HG03521 (cell line): ENCODE data around the gene R3HDM2.
"Not testable (repeated sequence)": the region's sequence is repeated elsewhere in the genome, so short reads cannot be mapped to it uniquely, and the experiment has no call there.

ENCODE experiments used
- ATAC-seq: cut with Tn5 transposase; IDR thresholded peaks from one replicate; pipeline ENCODE4 v1.9.1; 2021; ENCODE audit warnings: mild to moderate bottlenecking, moderate library complexity; ENCODE audit not compliant: unreplicated experiment

R3HDM2 gene

GRCh38 chr12:57384478-57384877, 46.4 kb downstream of the R3HDM2 start:
- ATAC-seq: no peak

- ATAC-seq: no peak
These were observed 49.1 kb downstream of the R3HDM2 start for GRCh38 chr12:57381693-57382220.

- ATAC-seq: no peak
These were observed 50.5 kb downstream of the R3HDM2 start for GRCh38 chr12:57380300-57380699.

DNA sequence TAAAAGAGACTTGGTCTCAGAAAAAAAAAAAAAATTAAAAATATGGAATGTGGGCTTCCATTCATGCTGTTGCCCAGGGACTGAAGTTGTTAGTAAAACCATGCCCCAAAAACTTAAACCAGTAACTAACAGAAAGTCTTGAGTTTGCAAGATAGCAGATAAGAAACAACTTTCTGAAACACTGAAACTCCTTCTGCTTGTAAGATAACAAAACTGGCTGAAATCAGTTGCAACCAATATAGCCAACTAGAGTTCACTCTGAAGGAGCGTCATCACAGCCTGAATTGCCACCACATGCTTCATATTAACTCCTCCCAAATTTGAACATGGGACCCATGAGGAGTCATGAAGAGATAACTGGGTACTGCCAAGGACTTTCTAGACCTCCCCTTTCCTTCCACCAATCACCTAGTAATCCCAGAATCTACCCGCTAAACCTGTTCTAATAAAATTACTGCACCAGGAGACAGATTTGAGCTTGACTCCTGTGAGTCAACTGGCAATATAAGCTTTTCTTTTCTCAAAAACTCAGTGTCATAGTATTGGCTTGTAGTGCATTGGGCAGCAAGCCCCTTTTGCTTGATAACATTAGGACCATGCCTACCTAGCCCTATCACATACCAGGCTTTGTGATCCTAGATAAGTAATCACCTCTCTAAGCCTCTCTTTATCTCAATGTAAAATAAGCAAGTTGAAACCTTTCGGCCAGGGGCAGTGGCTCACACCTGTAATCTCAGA, 53.6 kb downstream of the R3HDM2 start:
- no peak for ATAC-seq

- no peak for ATAC-seq
These were observed 58.6 kb downstream of the R3HDM2 start for GRCh38 chr12:57372233-57372632.

DNA sequence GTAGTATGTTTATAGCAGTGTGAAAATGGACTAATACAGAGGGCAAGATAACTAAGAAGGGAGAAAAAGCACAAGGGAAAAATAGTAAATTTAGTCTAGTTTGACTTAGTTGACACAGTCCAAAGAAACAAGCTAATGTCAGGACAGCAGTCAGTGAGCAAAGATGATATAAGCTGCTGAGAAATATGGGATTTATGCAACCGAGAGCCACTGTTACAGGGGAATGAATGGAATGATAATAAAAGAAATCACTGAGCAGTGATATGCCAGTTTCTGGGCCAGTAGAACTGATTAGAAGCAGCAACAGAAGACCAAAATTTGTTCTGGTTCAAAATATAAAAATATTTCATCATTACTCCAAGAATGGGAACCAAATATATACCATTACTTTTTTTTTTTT, 60.1 kb downstream of the R3HDM2 start:
- no peak for ATAC-seq

- no peak for ATAC-seq
These were observed 60.8 kb downstream of the R3HDM2 start for GRCh38 chr12:57370072-57370471.

DNA sequence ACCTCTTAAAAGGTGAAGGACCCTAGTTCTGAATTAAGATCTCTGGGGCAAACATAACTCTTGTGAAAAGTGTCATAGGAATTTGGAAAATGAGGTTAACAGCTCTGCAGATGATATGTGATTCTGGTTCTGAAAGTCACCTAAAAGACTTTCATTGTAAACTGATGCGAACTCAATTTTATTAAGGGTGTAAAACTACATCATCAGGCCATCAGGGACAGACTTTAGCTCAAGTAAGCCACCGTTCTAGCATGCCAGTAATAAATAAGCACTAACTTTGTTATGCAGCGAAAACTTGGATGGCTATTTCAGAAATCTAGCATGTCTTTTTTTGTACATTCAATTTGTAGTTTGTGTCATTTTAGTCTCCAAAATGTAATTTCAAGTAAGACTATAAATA, 61.6 kb downstream of the R3HDM2 start:
- ATAC-seq: no peak

GRCh38 chr12:57368349-57369095, 62.3 kb downstream of the R3HDM2 start:
- ATAC-seq: no peak

DNA sequence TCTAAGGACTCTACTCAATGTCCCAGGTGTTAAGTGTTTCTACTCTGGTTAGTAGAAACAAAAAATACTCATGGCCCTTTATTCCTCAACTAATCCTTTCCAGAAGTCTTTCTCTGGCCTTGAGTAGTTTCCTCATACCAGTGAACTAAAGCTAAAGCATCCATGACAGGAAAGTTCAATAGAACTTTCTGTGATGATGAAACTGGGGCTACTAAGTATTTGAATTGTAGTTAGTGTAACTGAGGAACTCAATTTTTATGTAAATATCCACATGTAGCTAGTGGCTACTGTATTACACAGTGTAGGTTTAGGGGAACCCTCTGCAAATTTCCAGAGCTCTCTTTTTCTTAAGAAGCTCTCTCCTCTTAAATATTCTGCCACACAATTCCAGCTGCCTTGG, 63.7 kb downstream of the R3HDM2 start:
- ATAC-seq: no peak

GRCh38 chr12:57366315-57366714, 64.5 kb downstream of the R3HDM2 start:
- no peak for ATAC-seq

DNA sequence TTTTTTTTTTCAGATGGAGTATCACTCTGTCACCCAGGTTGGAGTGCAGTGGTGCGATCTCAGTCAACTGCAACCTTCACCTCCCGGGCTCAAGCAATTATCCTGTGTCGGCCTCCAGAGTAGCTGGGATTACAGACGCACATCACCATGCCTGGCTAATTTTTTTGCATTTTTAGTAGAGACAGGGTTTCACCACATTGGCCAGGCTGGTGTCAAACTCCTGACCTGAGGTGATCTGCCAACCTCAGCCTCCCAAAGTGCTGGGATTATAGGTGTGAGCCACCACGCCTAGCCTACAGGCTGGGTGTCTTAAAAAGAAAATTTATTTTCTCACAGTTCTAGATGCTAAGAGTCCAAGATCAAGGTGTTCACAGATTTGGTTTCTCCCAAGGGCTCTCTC, 66.7 kb downstream of the R3HDM2 start:
- not testable (repeated sequence) for ATAC-seq

GRCh38 chr12:57360468-57360867, 70.4 kb downstream of the R3HDM2 start:
- ATAC-seq: no peak

- ATAC-seq: no peak
These were observed 72.2 kb downstream of the R3HDM2 start for GRCh38 chr12:57358646-57359045.

DNA sequence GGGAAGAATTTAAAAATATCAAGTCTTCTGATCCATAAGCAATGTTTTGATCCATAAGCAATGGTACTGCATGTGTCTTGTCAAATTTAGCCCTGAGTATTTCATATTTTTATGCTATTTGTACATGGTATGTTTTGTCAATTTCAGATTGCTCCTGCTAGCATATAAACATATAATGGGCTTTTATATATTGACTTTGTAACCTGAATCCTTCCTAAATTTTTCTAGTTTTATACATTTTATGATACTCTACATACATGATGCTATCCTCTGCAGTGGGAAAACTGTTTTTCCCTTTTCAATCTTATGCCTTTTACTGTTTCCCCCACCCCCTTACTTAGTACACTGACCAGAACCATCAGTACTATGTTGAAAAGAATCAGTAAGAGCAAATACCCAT, 75.1 kb downstream of the R3HDM2 start:
- no peak for ATAC-seq

DNA sequence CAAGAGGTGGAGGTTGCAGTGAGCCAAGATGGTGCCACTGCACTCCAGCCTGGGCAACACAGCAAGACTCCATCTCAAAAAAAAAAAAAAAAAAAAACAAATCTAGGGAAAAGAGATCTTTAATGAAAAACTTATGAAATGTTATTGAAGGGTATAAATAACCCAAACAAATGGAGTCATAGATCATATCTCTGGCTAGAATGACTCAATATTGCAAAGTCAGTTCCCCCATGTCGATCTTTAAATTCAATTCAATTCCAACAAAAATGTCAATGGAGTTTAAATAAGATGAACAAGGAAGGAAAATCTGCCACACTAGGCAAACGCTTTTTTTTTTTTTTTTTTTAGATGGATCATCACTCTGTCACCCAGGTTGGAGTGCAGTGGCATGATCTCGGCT, 78.7 kb downstream of the R3HDM2 start:
- ATAC-seq: no peak

DNA sequence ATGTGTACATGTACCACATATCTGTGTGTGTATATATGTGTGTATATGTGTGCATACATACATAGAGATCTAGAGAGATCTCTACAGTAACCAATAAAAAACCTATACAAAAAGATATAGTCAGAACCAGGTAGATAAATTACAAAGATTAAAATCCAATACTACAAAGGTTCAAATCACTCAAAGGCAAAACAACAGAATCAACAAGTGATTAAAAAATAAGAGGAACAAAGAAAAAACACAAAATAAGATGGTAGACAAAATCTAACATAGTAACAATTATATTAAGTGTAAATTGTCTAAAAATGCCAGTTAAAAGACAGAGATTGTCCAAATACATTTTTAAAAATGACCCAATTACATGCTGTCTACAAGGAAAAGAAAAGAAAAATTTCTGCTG, 83.6 kb downstream of the R3HDM2 start:
- ATAC-seq: no peak

DNA sequence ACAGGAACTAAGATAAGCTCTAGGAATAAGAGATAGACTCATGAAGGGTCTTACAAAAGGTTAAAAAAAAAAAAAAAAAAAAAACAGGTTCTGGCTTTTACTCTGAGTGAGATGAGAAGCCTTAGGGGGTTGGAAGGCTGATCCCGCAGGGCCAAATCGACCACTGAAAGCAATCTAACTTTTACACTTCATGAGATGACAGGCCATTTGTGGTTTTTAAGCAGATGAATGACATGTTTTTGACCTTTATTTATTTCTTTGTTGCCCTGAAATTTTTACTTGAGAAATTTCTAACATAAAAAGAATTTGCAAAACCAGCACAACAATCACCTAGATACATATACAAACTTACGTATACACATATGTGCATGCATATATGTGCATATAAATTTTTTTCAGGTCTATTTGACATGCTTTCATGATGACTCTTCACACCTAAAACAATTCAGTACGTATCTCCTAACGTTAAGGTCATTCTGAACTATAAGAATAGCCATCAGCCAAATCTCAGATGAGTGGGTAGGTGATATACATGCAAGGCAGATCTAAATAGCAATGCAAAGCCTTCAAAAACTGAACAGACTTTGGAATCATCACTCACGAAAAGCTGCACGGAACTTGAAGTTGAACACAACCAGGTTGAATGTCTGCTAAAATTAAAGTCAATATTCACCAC, 87.0 kb downstream of the R3HDM2 start:
- no peak for ATAC-seq

DNA sequence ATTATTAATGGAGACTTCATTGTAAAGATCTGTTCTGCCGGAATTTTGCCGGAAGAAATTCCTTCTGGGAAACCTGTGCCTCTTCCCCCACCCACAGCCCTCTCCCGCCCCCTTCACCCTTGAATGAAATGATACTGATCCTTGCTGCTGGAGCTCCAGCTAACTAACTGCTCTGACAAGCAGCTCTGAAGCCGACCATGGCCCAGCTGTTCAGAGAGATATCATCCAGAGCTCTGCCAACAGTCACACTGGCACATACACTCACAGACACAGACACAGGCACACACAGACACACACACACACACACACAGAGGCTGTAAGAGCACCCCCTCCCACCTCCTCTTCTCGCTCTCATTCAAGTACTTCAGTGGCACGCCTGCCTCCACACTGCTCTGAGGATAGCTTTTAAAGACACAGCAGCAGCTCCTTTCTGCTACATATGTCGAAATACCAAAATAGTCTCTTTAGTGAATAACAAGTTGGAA, 88.6 kb downstream of the R3HDM2 start:
- ATAC-seq: no peak

GRCh38 chr12:57341275-57341990, 89.4 kb downstream of the R3HDM2 start:
- no peak for ATAC-seq

GRCh38 chr12:57340104-57340503, 90.7 kb downstream of the R3HDM2 start:
- no peak for ATAC-seq
